Neural cell (in vitro differentiated cells): ENCODE results near the gene SLC24A3.

Experiments
- EP300 ChIP-seq: fragments of 450-650 bp; conservative IDR thresholded peaks from 2 replicates; pipeline ENCODE4 v1.6.1; 2014; ENCODE audit warnings: antibody characterized with exemption, mild to moderate bottlenecking, moderate library complexity; ENCODE audit not compliant: poor library complexity, severe bottlenecking
- EZH2 ChIP-seq: fragments of 200-600, 300-800 bp; shearing (Covaris generic), sonication (generic); IDR thresholded peaks from 2 replicates; pipeline ENCODE4 v1.6.1; 2014; ENCODE audit warnings: antibody characterized with exemption, low read length, borderline replicate concordance, mild to moderate bottlenecking; ENCODE audit not compliant: insufficient read depth, poor library complexity, severe bottlenecking
- MXI1 ChIP-seq: fragments of 450-650 bp; conservative IDR thresholded peaks from 2 replicates; pipeline ENCODE4 v1.6.1; 2014; ENCODE audit warnings: antibody characterized with exemption, mild to moderate bottlenecking; ENCODE audit not compliant: poor library complexity, severe bottlenecking
- POLR2AphosphoS5 ChIP-seq: IDR thresholded peaks from 2 replicates; pipeline ENCODE4 v1.6.1; 2012
- RAD21 ChIP-seq: fragments of 450-650 bp; conservative IDR thresholded peaks from 2 replicates; pipeline ENCODE4 v1.6.1; 2014; ENCODE audit warnings: antibody characterized with exemption, mild to moderate bottlenecking, moderate library complexity
- REST ChIP-seq: IDR thresholded peaks from 2 replicates; pipeline ENCODE4 v1.6.1; 2012; ENCODE audit warnings: borderline replicate concordance
- TAF1 ChIP-seq: IDR thresholded peaks from 2 replicates; pipeline ENCODE4 v1.6.1; 2012; ENCODE audit warnings: low read depth
- TF ChIP-seq, protein P1 (sequence below): fragments of 450-650 bp; IDR thresholded peaks from 2 replicates; pipeline ENCODE4 v1.5.1; 2014; ENCODE audit warnings: antibody characterized with exemption, mild to moderate bottlenecking, moderate library complexity; ENCODE audit not compliant: poor library complexity, severe bottlenecking

GRCh38 chr20:19718880-19719279, 506.4 kb downstream of the SLC24A3 start:
- TF ChIP-seq, protein P1, sequence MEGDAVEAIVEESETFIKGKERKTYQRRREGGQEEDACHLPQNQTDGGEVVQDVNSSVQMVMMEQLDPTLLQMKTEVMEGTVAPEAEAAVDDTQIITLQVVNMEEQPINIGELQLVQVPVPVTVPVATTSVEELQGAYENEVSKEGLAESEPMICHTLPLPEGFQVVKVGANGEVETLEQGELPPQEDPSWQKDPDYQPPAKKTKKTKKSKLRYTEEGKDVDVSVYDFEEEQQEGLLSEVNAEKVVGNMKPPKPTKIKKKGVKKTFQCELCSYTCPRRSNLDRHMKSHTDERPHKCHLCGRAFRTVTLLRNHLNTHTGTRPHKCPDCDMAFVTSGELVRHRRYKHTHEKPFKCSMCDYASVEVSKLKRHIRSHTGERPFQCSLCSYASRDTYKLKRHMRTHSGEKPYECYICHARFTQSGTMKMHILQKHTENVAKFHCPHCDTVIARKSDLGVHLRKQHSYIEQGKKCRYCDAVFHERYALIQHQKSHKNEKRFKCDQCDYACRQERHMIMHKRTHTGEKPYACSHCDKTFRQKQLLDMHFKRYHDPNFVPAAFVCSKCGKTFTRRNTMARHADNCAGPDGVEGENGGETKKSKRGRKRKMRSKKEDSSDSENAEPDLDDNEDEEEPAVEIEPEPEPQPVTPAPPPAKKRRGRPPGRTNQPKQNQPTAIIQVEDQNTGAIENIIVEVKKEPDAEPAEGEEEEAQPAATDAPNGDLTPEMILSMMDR, result no peak
- TF ChIP-seq TAF1 (no peak), POLR2AphosphoS5 (no peak), REST (no peak), EZH2 (no peak), EP300 (no peak), RAD21 (no peak), MXI1 (no peak)
